IPS-11a (cell line): ENCODE data around the gene CCHCR1.

Experiments used
- H3K4me3 ChIP-seq: one replicate; pipeline ENCODE4 v1.5.1; 2013; ENCODE audit warnings: low read depth, low read length, control low read depth

Gene CCHCR1

DNA sequence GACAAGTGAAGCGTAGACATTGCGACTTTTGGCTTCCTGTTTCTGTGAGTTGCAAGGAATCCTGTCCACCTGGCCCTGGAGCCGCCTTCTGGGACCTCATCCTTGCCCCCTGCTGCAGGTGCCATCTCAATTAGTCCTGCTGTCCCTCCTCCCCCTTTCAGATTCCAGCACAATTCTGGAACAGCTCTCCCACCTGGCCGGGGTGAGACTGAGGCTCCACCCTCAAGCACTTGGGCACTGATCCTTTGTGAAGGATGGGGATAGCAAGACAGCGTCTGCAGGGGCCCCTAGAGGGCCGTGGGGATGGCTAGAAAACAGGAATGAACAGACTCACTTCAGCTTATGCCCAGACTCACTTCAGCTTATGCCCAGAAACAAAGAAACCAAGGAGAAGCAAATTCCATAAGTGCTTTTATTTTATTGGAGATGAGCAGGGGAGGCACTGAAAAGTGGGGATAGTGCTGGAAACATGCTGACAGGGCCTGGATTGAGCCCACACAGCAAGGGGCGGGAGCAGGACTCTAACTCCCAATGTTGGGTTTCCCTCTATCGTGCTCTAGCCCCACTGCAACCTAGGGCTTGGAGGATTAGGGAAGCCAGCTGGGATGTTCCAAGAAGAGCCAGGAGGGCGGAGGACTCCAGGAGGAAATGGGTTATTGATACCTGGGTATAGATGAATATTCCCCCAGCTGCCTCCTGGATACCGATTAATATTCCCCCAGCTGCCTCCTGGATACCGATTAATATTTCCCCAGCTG lies 46.6 kb downstream of the CCHCR1 start:
- no peak overlapping the region for H3K4me3 ChIP-seq

DNA sequence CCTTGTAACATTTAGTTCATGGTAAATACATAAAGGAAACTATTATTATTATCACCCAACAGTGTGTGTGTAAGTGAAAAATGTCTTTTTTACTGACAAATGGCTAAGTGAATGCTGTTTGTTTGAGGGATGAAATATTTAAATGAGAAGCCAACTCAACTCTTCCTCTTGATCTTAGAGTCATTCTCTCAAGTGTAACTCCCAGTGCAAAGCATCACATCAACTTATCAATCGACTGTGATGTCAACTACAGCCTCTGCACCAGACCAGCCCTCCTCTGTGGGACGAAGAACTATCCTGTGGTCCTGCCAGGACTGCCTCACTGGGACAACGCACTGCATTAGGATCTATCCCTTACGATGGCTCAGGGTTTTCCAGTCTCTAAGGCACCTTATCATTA lies 50.5 kb downstream of the CCHCR1 start:
- H3K4me3 ChIP-seq = no peak overlapping the region

DNA sequence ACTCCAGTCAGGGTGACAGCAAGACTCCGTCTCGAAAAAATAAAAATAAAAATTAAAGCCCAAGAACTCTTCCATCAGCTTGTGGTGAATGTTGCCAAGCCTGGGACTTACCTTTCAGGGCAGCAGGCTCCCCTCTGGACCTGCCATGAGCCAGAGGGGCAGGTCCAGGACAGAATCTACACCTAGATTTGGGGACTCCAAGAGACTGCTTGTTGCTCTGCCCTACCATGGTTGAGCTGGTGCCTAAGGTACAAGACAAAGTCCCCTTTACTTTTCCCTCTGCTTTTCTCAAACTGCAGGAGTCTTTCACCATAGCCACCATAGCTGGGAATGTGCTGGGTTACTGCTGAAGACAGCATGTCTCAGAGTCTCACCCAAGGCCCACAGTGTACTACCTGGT lies 54.5 kb downstream of the CCHCR1 start:
- no peak overlapping the region for H3K4me3 ChIP-seq

DNA sequence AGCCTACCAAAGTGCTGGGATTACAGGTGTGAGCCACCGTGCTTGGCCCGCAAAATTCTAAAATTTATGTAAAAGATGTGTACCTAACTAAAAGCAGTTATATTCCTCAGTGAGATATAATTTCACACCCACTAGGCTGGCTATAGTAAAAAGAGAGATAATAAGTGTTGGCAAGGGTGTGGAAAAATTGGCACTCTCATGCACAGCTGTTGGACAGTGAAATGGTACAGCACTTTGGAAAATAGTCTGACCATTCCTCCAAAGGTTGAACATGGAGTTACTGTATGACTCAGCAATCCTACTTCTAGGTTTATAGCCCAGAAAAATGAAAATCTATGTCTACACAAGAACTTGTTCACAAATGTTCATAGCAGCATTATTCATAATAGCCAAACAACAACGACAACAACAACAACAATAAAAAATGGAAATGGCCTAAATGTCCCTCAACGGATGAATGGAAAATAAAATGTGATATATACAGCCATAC lies 59.1 kb downstream of the CCHCR1 start:
- H3K4me3 ChIP-seq = no peak overlapping the region

DNA sequence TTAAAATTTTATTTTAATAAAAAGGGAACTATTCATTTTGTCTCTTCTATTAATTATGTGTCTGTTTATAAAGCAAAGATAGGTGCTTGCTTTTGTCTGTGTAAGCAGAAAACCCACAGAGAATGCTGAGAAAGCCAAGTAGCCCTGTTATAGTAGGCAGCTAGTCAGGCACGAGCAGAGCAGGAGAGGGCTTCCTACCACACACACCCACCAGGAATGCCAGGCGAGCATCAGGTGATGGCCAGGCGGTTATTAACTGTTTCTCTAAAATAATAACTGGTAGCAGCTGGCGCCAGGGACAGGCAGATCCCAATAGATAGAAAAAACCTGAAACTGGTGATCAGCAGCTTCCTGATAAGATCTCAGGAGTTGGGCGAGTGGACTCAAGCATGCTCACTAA lies 60.9 kb downstream of the CCHCR1 start:
- no peak overlapping the region for H3K4me3 ChIP-seq

DNA sequence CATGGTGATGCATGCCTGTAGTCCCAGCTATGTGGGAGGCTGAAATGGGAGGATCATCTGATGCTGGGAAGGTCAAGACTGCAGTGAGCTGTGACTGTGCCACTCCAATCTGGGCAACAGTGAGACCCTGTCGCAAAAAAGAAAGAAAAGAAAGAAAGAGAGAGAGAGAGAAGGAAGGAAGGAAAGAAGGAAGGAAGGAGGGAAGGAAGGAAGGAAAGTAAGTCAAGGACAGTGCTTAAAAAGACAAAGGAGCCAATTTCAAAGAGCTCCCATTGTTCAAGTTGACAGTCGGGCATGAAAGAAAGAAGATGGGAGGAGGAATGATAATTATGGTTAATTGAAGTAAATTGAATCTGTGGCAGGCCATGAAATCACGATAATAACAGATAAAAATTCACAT lies 61.4 kb downstream of the CCHCR1 start:
- H3K4me3 ChIP-seq = no peak overlapping the region

DNA sequence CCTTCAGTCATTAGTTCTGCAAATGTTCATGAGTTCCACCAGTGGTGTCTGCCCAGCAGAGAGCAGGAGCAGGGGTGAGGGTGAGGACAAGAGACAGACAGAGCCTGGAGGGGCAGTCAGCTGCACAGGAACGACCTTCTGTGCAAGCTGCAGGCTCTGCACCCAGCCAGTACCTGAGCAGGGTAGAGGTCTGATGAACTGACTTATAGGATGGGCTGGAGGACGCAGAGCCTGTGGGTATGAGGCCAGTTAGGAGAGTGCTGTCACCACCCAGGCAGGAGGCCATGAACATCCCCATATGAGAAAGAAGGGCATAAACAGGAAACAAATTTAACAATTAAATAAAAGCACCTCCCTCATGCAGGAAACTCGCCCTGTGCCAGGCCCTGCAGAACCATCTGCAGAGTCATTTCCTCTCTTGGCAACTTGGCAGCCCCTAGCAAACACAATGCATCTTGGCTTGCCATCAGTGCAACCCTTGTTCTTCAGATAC lies 63.2 kb downstream of the CCHCR1 start:
- no peak overlapping the region for H3K4me3 ChIP-seq

DNA sequence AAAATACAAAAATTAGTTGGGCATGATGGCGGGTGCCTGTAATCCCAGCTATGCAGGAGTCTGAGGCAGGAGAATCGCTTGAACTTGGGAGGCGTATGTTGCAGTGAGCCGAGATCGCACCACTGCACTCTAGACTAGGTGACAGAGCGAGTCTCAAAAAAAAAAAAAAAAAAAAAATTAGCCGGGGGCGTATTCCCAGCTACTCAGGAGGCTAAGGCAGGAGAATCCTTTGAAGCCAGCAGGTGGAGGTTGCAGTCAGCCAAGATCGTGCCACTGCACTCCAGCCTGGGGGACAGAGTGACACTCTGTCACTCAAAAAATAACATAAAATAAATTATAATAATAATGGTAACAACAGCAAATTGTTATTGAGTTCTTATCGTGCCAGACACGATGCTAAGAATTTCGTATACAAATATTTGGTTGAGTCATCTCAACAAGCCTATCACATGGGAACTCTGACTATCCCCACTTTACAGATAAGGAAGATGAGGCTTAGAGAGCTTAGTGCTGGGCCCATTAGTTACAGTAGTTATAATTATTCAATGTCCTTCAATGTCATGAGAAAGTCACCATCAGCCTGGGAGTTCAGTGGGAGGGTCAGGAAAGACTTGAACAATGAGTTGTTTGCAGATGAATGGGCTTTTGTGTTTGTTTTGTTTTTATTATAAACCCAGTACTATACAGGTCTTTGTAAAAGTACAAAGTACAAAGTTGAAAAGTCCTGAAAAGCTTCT lies 64.7 kb downstream of the CCHCR1 start:
- H3K4me3 ChIP-seq = no peak overlapping the region
